Fibroblast of skin of left quadriceps (primary cell): ENCODE data around the gene C9orf85.
A peak's percentile ranks its signal among the peaks of the same experiment; 100 is the strongest.
"Not testable (repeated sequence)": the region's sequence is repeated elsewhere in the genome, so short reads cannot be mapped to it uniquely, and the experiment has no call there.

Experiments
- DNase-seq, 2 experiments: peaks; one replicate each; pipeline ENCODE4 v3.0.0-alpha.2; 2013; ENCODE audit warnings: low read depth in 2 of 2

Gene C9orf85

DNA sequence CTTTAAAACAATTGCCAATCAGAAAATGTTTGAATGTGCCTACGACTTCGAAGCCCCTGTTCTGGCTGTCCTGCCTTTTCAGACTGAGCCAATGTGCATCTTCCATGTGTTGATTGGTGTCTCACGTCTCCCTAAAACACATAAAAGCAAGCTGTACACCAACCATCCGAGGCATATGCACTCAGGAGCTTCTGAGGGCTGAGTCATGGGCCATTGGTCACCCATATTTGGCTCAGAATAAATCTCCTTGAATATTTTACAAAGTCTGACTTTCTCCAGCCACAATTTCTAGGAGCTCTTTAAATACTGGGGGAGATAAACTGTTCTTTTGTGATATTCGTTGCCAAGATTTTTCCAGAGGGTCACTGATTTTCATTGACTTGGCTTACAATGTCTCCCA is 95.1 kb downstream of the C9orf85 start:
- no peak for DNase-seq

DNA sequence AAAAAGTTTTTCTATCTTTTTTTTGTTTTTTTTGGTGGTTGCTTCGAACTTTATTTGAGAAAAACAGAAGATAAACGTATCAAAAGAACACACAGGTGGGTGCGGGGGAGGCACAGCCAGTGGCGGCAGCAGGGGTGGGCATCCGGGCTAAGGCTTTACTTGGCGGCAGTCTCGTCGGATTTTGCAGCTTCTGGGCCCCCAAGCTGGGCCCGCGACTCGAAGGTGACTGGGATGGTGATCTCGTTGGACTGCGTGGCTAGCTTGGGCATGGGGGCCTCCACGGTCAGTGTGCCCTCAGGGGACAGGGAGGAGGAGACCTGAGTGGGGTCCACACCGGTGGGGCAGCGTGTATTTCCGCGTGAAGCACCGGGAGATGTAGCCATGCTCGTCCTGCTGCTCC is 96.3 kb downstream of the C9orf85 start:
- not testable (repeated sequence) for DNase-seq

DNA sequence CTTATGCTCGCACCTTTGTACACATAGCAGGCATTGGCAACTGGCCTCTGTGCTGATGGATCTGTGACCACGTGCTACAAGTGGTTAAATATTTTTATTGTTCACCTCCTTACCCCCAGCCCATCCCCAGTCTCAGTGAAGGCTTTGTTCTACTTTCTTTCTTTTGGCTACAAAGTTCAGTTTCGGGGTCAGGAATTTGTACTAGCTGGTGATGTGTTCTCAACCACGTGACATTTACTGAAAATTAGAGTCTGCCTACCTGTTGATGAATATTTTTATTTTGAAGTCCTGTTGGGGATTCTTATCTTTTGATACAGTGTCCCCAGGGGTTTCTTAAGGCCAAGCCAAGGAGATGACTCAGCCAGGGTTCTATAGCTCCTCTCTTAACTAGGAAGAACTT is 101.2 kb downstream of the C9orf85 start:
- no peak for DNase-seq

DNA sequence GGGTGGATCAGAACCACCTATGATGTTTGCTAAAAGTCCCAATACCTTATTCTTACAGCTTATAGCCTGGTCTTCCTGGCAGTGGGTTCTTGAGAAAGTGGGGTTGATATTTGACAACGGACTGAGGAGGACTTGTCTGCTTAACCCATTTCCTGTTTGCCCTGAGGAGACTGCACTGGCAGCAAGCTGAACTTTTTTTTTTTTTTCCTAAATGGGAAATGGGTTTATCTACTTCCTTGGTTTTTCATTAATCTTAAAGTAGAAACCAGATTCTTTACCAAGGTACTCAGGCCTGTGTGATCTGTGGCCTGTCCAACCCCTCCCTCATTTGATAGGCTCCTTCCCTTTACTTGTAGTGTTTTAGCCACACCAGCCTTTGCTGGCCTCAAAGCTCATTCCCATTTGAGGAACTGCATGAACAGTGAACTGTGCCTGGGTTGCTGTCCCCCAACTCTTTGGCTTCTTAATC is 101.9 kb downstream of the C9orf85 start:
- DNase-seq = no peak

DNA sequence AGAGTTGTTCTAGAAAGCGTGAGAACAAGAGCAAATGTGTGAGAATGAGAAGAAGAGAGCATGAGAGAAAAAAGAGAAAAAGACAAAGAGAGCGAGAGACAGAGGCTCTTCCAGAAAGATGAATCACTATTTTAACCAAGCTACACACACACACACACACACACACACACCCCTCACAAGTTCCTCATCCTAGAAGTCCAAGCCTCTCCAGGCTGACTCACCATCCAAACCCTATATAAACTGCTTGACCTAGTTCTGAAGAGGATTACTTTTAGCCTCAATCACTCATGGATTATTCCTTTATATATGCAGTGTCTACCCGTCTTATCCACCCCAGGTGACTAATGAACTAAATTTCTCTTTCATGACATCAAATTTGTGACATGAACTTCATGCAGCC is 111.4 kb downstream of the C9orf85 start:
- DNase-seq = peak; percentile 65 to 69
